Measurements from ENCODE around the gene LPAR1. TPM values are rescaled to one million over a fixed set of nuclear protein-coding genes. Genes with fewer than 3 reads are reported as not detected.

The LPAR1 gene
- total and polyA plus RNA-seq, 2 donors (not counting 1 experiment from before 2014, with no cell fraction given) = 222 to 240 TPM

DNA sequence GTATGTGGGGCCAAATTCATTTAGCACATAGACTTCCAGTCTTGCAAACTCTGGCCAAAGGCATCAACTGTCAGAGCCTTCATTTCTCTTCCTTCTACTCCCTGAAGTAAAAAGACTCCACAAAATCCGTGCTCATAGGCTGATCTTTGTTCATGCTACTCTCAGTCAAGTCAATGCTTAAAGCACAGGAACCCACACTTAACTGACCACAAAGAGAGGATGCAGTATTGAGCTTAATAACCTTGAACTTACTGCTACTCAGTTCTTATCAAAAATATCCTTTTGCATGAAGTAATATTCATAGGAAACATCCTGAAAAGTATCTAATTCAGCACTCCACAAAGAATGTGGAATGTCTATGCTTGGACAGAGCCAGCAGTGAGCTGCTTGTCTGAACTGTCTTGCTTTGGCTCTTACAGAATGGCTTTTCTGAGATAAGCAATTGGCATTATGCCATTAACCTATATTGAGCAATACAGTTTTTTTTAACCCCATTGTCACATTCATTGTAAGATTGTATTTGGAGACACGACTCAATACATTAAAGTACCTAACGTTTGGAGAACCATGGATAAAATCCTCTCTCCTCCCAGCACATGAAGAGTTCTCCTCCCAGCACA is 21.7 kb downstream of the LPAR1 start:
- no peak overlapping the region for H3K4me2 ChIP-seq (ENCODE audit: extremely low read depth, insufficient read depth, low read length)
- peak; percentile 78 to 80 for DNase-seq (ENCODE audit: low read depth in 2 of 2)
- H4K20me1 ChIP-seq (ENCODE audit: control insufficient read depth, extremely low read depth, insufficient read depth, low read length) = peaks cover 18% of the 10 kb centered on the region

DNA sequence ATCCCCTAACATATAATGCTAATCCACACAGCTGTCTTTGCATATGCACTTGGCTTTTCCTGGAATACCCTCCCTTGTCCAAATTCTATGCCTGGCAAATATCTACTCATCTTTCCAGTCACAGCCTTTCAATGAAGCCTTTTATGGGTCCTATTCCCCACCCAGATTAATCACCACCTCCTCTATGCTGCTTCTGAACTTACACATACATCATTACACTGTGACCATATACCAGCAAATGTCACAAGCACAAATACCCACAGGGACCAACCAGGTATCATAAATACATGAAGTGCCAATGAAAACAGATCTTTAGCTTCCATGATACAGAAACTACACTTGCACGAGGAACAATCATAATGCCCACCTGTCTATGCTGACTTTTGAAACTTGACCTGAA is 22.3 kb downstream of the LPAR1 start:
- Histone ChIP-seq H3K9me3 (ENCODE audit: control insufficient read depth, insufficient read depth, low read depth, low read length) (no peaks in the 10 kb centered on the region), H3K79me2 (ENCODE audit: control insufficient read depth, insufficient read depth, low read length) (peaks cover 99% of the 10 kb centered on the region), H3K9ac (ENCODE audit: insufficient read depth, low read length) (no peak overlapping the region), H4K20me1 (ENCODE audit: control insufficient read depth, extremely low read depth, insufficient read depth, low read length) (peaks cover 16% of the 10 kb centered on the region), H2AFZ (ENCODE audit: low read length) (no peak overlapping the region), H3K27me3 (ENCODE audit: control insufficient read depth, insufficient read depth, low read length) (no peaks in the 10 kb centered on the region), H3K36me3 (ENCODE audit: control insufficient read depth, insufficient read depth, low read length) (peaks cover 3% of the 10 kb centered on the region), H3K4me3 (replicated peaks in 1 of 4; ENCODE audit: control extremely low read depth in 1 of 4, insufficient read depth in 1 of 4, low read depth in 3 of 4, low read length in 4 of 4) (no peak overlapping the region), H3K4me1 (ENCODE audit: control insufficient read depth, extremely low read depth, insufficient read depth, low read length) (peaks cover 11% of the 10 kb centered on the region), H3K27ac (ENCODE audit: insufficient read depth, low read length) (no peak overlapping the region), H3K4me2 (ENCODE audit: extremely low read depth, insufficient read depth, low read length) (no peak overlapping the region)
- no peak for DNase-seq (ENCODE audit: low read depth in 2 of 2)
- TF ChIP-seq EZH2 (IDR thresholded peaks at IDR 0.05; ENCODE audit: low read length, missing control alignments) = no peak
- TF ChIP-seq, protein P1, sequence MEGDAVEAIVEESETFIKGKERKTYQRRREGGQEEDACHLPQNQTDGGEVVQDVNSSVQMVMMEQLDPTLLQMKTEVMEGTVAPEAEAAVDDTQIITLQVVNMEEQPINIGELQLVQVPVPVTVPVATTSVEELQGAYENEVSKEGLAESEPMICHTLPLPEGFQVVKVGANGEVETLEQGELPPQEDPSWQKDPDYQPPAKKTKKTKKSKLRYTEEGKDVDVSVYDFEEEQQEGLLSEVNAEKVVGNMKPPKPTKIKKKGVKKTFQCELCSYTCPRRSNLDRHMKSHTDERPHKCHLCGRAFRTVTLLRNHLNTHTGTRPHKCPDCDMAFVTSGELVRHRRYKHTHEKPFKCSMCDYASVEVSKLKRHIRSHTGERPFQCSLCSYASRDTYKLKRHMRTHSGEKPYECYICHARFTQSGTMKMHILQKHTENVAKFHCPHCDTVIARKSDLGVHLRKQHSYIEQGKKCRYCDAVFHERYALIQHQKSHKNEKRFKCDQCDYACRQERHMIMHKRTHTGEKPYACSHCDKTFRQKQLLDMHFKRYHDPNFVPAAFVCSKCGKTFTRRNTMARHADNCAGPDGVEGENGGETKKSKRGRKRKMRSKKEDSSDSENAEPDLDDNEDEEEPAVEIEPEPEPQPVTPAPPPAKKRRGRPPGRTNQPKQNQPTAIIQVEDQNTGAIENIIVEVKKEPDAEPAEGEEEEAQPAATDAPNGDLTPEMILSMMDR (conservative IDR thresholded peaks at IDR 0.05 in 1 of 2, IDR thresholded peaks at IDR 0.05 in 1 of 2; ENCODE audit: low read depth in 1 of 2, low read length in 2 of 2) = no peak

More for the DNA sequence above, 21.7 kb downstream of the LPAR1 start:
- no peak overlapping the region for H2AFZ ChIP-seq (ENCODE audit: low read length)
- no peaks in the 10 kb centered on the region for H3K9me3 ChIP-seq (ENCODE audit: control insufficient read depth, insufficient read depth, low read depth, low read length)
- no peaks in the 10 kb centered on the region for H3K27me3 ChIP-seq (ENCODE audit: control insufficient read depth, insufficient read depth, low read length)
- no peak overlapping the region for H3K27ac ChIP-seq (ENCODE audit: insufficient read depth, low read length)
- H3K36me3 ChIP-seq (ENCODE audit: control insufficient read depth, insufficient read depth, low read length) = peaks cover 3% of the 10 kb centered on the region
- H3K4me3 ChIP-seq (replicated peaks in 1 of 4; ENCODE audit: control extremely low read depth in 1 of 4, insufficient read depth in 1 of 4, low read depth in 3 of 4, low read length in 4 of 4) = no peak overlapping the region
- TF ChIP-seq, protein P1 (conservative IDR thresholded peaks at IDR 0.05 in 1 of 2, IDR thresholded peaks at IDR 0.05 in 1 of 2; ENCODE audit: low read depth in 1 of 2, low read length in 2 of 2) = no peak
- TF ChIP-seq EZH2 (IDR thresholded peaks at IDR 0.05; ENCODE audit: low read length, missing control alignments) = no peak
- peaks cover 11% of the 10 kb centered on the region for H3K4me1 ChIP-seq (ENCODE audit: control insufficient read depth, extremely low read depth, insufficient read depth, low read length)
- H3K79me2 ChIP-seq (ENCODE audit: control insufficient read depth, insufficient read depth, low read length) = peaks cover 99% of the 10 kb centered on the region
- H3K9ac ChIP-seq (ENCODE audit: insufficient read depth, low read length) = no peak overlapping the region

DNA sequence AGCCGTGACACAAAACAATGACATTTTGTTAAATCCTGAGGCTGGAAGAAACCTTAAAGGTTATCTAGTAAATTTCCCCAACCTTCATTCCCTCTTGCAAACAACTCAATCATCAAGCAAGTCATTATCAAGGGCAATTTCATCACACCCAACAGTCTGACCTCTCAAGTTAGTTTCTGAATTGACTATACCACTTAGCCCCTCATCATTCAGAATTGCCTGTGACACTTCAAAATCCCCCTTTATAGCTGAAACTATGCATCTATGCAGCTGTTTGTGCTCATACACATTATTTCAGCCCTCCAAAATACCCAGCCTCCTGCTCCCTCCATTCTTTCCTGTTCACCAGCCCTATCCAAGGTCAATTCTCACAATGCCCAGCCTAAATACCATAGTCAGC is 24.6 kb downstream of the LPAR1 start:
- Histone ChIP-seq H3K9ac (ENCODE audit: insufficient read depth, low read length) (no peak overlapping the region), H3K4me1 (ENCODE audit: control insufficient read depth, extremely low read depth, insufficient read depth, low read length) (peaks cover 11% of the 10 kb centered on the region), H3K27me3 (ENCODE audit: control insufficient read depth, insufficient read depth, low read length) (no peaks in the 10 kb centered on the region), H3K9me3 (ENCODE audit: control insufficient read depth, insufficient read depth, low read depth, low read length) (no peaks in the 10 kb centered on the region), H3K79me2 (ENCODE audit: control insufficient read depth, insufficient read depth, low read length) (peaks cover 97% of the 10 kb centered on the region), H3K36me3 (ENCODE audit: control insufficient read depth, insufficient read depth, low read length) (peaks cover 3% of the 10 kb centered on the region), H3K27ac (ENCODE audit: insufficient read depth, low read length) (no peak overlapping the region), H2AFZ (ENCODE audit: low read length) (no peak overlapping the region), H4K20me1 (ENCODE audit: control insufficient read depth, extremely low read depth, insufficient read depth, low read length) (peaks cover 14% of the 10 kb centered on the region), H3K4me2 (ENCODE audit: extremely low read depth, insufficient read depth, low read length) (peak overlapping the region; percentile 50), H3K4me3 (replicated peaks in 1 of 4; ENCODE audit: control extremely low read depth in 1 of 4, insufficient read depth in 1 of 4, low read depth in 3 of 4, low read length in 4 of 4) (no peak overlapping the region)
- no peak for TF ChIP-seq EZH2 (IDR thresholded peaks at IDR 0.05; ENCODE audit: low read length, missing control alignments)
- TF ChIP-seq, protein P1 (conservative IDR thresholded peaks at IDR 0.05 in 1 of 2, IDR thresholded peaks at IDR 0.05 in 1 of 2; ENCODE audit: low read depth in 1 of 2, low read length in 2 of 2) = no peak
- DNase-seq (ENCODE audit: low read depth in 2 of 2) = no peak

Data from fibroblast of lung (primary cell).